ENCODE data around the gene MUC15. TPM values are rescaled to one million over a fixed set of nuclear protein-coding genes. Genes with fewer than 3 reads are reported as not detected.
"Not testable (repeated sequence)": the region's sequence is repeated elsewhere in the genome, so short reads cannot be mapped to it uniquely, and the experiment has no call there.

Gene MUC15
- total RNA-seq (not detected), total RNA-seq (0 reads per million in 2 donors)

GRCh38 chr11:26571861-26572654, at the start of gene MUC15:
Gene MUC15, minus strand, starts transcription at chr11:26572263. Its CDS starts 5,169 bp downstream, at chr11:26567094.
- no peaks in the 10 kb centered on the region for H3K9me3 ChIP-seq (ENCODE audit: control insufficient read depth, low read length, poor library complexity, severe bottlenecking)
- H3K36me3 Mint-ChIP-seq (ENCODE audit: low read depth) = no peaks in the 10 kb centered on the region
- no peak within 1 kb of the TSS for H3K4me3 Mint-ChIP-seq
- H3K27me3 Mint-ChIP-seq = no peaks in the 10 kb centered on the region
- no peaks in the 10 kb centered on the region for H3K4me1 Mint-ChIP-seq
- H3K27ac Mint-ChIP-seq = no peak within 1 kb of the TSS
- DNase-seq = no peak
- no peak for ATAC-seq

GRCh38 chr11:26621132-26621531, 49.1 kb upstream of the MUC15 start:
- ATAC-seq (no peak), DNase-seq (no peak)
- no peaks in the 10 kb centered on the region for H3K9me3 ChIP-seq (ENCODE audit: control insufficient read depth, low read length, poor library complexity, severe bottlenecking)
- H3K4me1 Mint-ChIP-seq = no peaks in the 10 kb centered on the region
- H3K36me3 Mint-ChIP-seq (ENCODE audit: low read depth) = no peaks in the 10 kb centered on the region
- no peaks in the 10 kb centered on the region for H3K27me3 Mint-ChIP-seq
- no peak overlapping the region for H3K27ac Mint-ChIP-seq
- H3K4me3 Mint-ChIP-seq = no peak overlapping the region

GRCh38 chr11:26620282-26621045, 48.4 kb upstream of the MUC15 start:
- no peak overlapping the region for H3K4me3 Mint-ChIP-seq
- no peak overlapping the region for H3K27ac Mint-ChIP-seq
- no peaks in the 10 kb centered on the region for H3K9me3 ChIP-seq (ENCODE audit: control insufficient read depth, low read length, poor library complexity, severe bottlenecking)
- no peaks in the 10 kb centered on the region for H3K27me3 Mint-ChIP-seq
- ATAC-seq = no peak
- no peaks in the 10 kb centered on the region for H3K36me3 Mint-ChIP-seq (ENCODE audit: low read depth)
- no peaks in the 10 kb centered on the region for H3K4me1 Mint-ChIP-seq
- DNase-seq = no peak

- no peak overlapping the region for H3K27ac Mint-ChIP-seq
- H3K4me1 Mint-ChIP-seq = no peaks in the 10 kb centered on the region
- no peaks in the 10 kb centered on the region for H3K36me3 Mint-ChIP-seq (ENCODE audit: low read depth)
- no peaks in the 10 kb centered on the region for H3K9me3 ChIP-seq (ENCODE audit: control insufficient read depth, low read length, poor library complexity, severe bottlenecking)
- no peak for ATAC-seq
- H3K4me3 Mint-ChIP-seq = no peak overlapping the region
- DNase-seq = no peak
- no peaks in the 10 kb centered on the region for H3K27me3 Mint-ChIP-seq
Measured at GRCh38 chr11:26618441-26618840, 46.4 kb upstream of the MUC15 start.

GRCh38 chr11:26613759-26614158, 41.7 kb upstream of the MUC15 start:
- Mint-ChIP-seq H3K27ac (no peak overlapping the region), H3K4me3 (no peak overlapping the region), H3K27me3 (no peaks in the 10 kb centered on the region), H3K4me1 (no peaks in the 10 kb centered on the region), H3K36me3 (ENCODE audit: low read depth) (no peaks in the 10 kb centered on the region)
- no peak for ATAC-seq
- DNase-seq = no peak
- no peaks in the 10 kb centered on the region for H3K9me3 ChIP-seq (ENCODE audit: control insufficient read depth, low read length, poor library complexity, severe bottlenecking)

- DNase-seq (no peak), ATAC-seq (no peak)
- Mint-ChIP-seq H3K27me3 (no peaks in the 10 kb centered on the region), H3K36me3 (ENCODE audit: low read depth) (no peaks in the 10 kb centered on the region), H3K4me3 (no peak overlapping the region), H3K4me1 (no peaks in the 10 kb centered on the region), H3K27ac (no peak overlapping the region)
- no peaks in the 10 kb centered on the region for H3K9me3 ChIP-seq (ENCODE audit: control insufficient read depth, low read length, poor library complexity, severe bottlenecking)
Measured at GRCh38 chr11:26608507-26609146, 36.6 kb upstream of the MUC15 start.

- DNase-seq (no peak), ATAC-seq (no peak)
- Mint-ChIP-seq H3K27me3 (no peaks in the 10 kb centered on the region), H3K27ac (no peak overlapping the region), H3K36me3 (ENCODE audit: low read depth) (no peaks in the 10 kb centered on the region), H3K4me3 (no peak overlapping the region), H3K4me1 (no peaks in the 10 kb centered on the region)
- H3K9me3 ChIP-seq (ENCODE audit: control insufficient read depth, low read length, poor library complexity, severe bottlenecking) = no peaks in the 10 kb centered on the region
Measured at GRCh38 chr11:26607725-26608506, 35.9 kb upstream of the MUC15 start.

- H3K27me3 Mint-ChIP-seq = no peaks in the 10 kb centered on the region
- ATAC-seq (no peak), DNase-seq (no peak)
- no peak overlapping the region for H3K4me3 Mint-ChIP-seq
- no peaks in the 10 kb centered on the region for H3K9me3 ChIP-seq (ENCODE audit: control insufficient read depth, low read length, poor library complexity, severe bottlenecking)
- no peak overlapping the region for H3K27ac Mint-ChIP-seq
- no peaks in the 10 kb centered on the region for H3K36me3 Mint-ChIP-seq (ENCODE audit: low read depth)
- no peaks in the 10 kb centered on the region for H3K4me1 Mint-ChIP-seq
Measured at GRCh38 chr11:26599876-26600434, 27.9 kb upstream of the MUC15 start.

- Mint-ChIP-seq H3K36me3 (ENCODE audit: low read depth) (no peaks in the 10 kb centered on the region), H3K4me3 (no peak overlapping the region), H3K27me3 (no peaks in the 10 kb centered on the region), H3K4me1 (no peaks in the 10 kb centered on the region), H3K27ac (no peak overlapping the region)
- ATAC-seq (no peak), DNase-seq (no peak)
- H3K9me3 ChIP-seq (ENCODE audit: control insufficient read depth, low read length, poor library complexity, severe bottlenecking) = no peaks in the 10 kb centered on the region
Measured at GRCh38 chr11:26599425-26599824, 27.4 kb upstream of the MUC15 start.

GRCh38 chr11:26597899-26598298, 25.8 kb upstream of the MUC15 start:
- Mint-ChIP-seq H3K27ac (no peak overlapping the region), H3K4me1 (no peaks in the 10 kb centered on the region), H3K36me3 (ENCODE audit: low read depth) (no peaks in the 10 kb centered on the region), H3K4me3 (no peak overlapping the region), H3K27me3 (no peaks in the 10 kb centered on the region)
- DNase-seq = no peak
- no peaks in the 10 kb centered on the region for H3K9me3 ChIP-seq (ENCODE audit: control insufficient read depth, low read length, poor library complexity, severe bottlenecking)
- no peak for ATAC-seq

GRCh38 chr11:26597049-26597689, 25.1 kb upstream of the MUC15 start:
- not testable (repeated sequence) for H3K4me3 Mint-ChIP-seq; H3K27ac Mint-ChIP-seq; H3K27me3 Mint-ChIP-seq; H3K9me3 ChIP-seq (ENCODE audit: control insufficient read depth, low read length, poor library complexity, severe bottlenecking); DNase-seq; ATAC-seq; H3K36me3 Mint-ChIP-seq (ENCODE audit: low read depth); H3K4me1 Mint-ChIP-seq

GRCh38 chr11:26595207-26595865, 23.3 kb upstream of the MUC15 start:
- not testable (repeated sequence) for H3K27ac Mint-ChIP-seq; H3K27me3 Mint-ChIP-seq; H3K4me1 Mint-ChIP-seq; H3K4me3 Mint-ChIP-seq; ATAC-seq; H3K36me3 Mint-ChIP-seq (ENCODE audit: low read depth); H3K9me3 ChIP-seq (ENCODE audit: control insufficient read depth, low read length, poor library complexity, severe bottlenecking); DNase-seq

Measured in T-helper 17 cell (primary cell).